ENCODE data around the gene TBX3. TPM values are rescaled to one million over a fixed set of nuclear protein-coding genes. Genes with fewer than 3 reads are reported as not detected.

The TBX3 gene
- polyA plus RNA-seq, 2 donors = 1.7 to 3.1 TPM

- H3K9me3 ChIP-seq (ENCODE audit: control insufficient read depth in 2 of 2, insufficient read depth in 1 of 2, low read depth in 1 of 2, low read length in 1 of 2) = no peaks in the 10 kb centered on the region
- peaks cover 3% of the 10 kb centered on the region in 2 donors for H3K27me3 ChIP-seq (ENCODE audit: control insufficient read depth in 1 of 2, insufficient read depth in 2 of 2, low read length in 2 of 2)
- no peaks in the 10 kb centered on the region for H3K4me1 ChIP-seq (ENCODE audit: control insufficient read depth in 2 of 2, insufficient read depth in 2 of 2, low read length in 1 of 2)
- peak overlapping the region in 1 of 2 donors; percentile 93 for H3K27ac ChIP-seq (ENCODE audit: low read depth in 2 of 2, low read length in 1 of 2)
- WGBS, 2 donors = 43 to 46% methylated on average over 23 to 25 of the region's 25 CpGs
- no peaks in the 10 kb centered on the region for H3K36me3 ChIP-seq (ENCODE audit: control insufficient read depth in 2 of 2, insufficient read depth in 2 of 2, low read length in 1 of 2)
- peak overlapping the region in 1 of 2 donors; percentile 73 for H3K4me3 ChIP-seq (ENCODE audit: low read depth in 1 of 2, low read length in 2 of 2)
Measured at GRCh38 chr12:114685320-114685781, 1.4 kb upstream of the TBX3 start.

- Histone ChIP-seq H3K27ac (ENCODE audit: low read depth in 2 of 2, low read length in 1 of 2) (peak overlapping the region; percentile 91 to 93), H3K4me1 (ENCODE audit: control insufficient read depth in 2 of 2, insufficient read depth in 2 of 2, low read length in 1 of 2) (no peaks in the 10 kb centered on the region), H3K4me3 (ENCODE audit: low read depth in 1 of 2, low read length in 2 of 2) (peak overlapping the region; percentile 62 to 73), H3K9me3 (ENCODE audit: control insufficient read depth in 2 of 2, insufficient read depth in 1 of 2, low read depth in 1 of 2, low read length in 1 of 2) (no peaks in the 10 kb centered on the region), H3K27me3 (ENCODE audit: control insufficient read depth in 1 of 2, insufficient read depth in 2 of 2, low read length in 2 of 2) (peaks cover 3% of the 10 kb centered on the region in 2 donors), H3K36me3 (ENCODE audit: control insufficient read depth in 2 of 2, insufficient read depth in 2 of 2, low read length in 1 of 2) (no peaks in the 10 kb centered on the region)
- WGBS, 2 donors = 1 to 3% methylated on average over 24 of the region's 24 CpGs
Measured at GRCh38 chr12:114684870-114685273, 897 bp upstream of the TBX3 start.

GRCh38 chr12:114683709-114684097, 272 bp downstream of the TBX3 start:
- Histone ChIP-seq H3K4me3 (ENCODE audit: low read depth in 1 of 2, low read length in 2 of 2) (peak overlapping the region; percentile 62 to 73), H3K27ac (ENCODE audit: low read depth in 2 of 2, low read length in 1 of 2) (peak overlapping the region; percentile 91 to 93), H3K9me3 (ENCODE audit: control insufficient read depth in 2 of 2, insufficient read depth in 1 of 2, low read depth in 1 of 2, low read length in 1 of 2) (no peaks in the 10 kb centered on the region), H3K36me3 (ENCODE audit: control insufficient read depth in 2 of 2, insufficient read depth in 2 of 2, low read length in 1 of 2) (no peaks in the 10 kb centered on the region), H3K27me3 (ENCODE audit: control insufficient read depth in 1 of 2, insufficient read depth in 2 of 2, low read length in 2 of 2) (peaks cover 3% of the 10 kb centered on the region in 2 donors), H3K4me1 (ENCODE audit: control insufficient read depth in 2 of 2, insufficient read depth in 2 of 2, low read length in 1 of 2) (no peaks in the 10 kb centered on the region)
- WGBS, 2 donors = 2% methylated on average over 19 of the region's 19 CpGs

GRCh38 chr12:114682785-114683708, 928 bp downstream of the TBX3 start:
- peak overlapping the region; percentile 91 to 93 for H3K27ac ChIP-seq (ENCODE audit: low read depth in 2 of 2, low read length in 1 of 2)

GRCh38 chr12:114682106-114682784, 1.7 kb downstream of the TBX3 start:
- Histone ChIP-seq H3K27ac (ENCODE audit: low read depth in 2 of 2, low read length in 1 of 2) (peak overlapping the region; percentile 47 to 93), H3K9me3 (ENCODE audit: control insufficient read depth in 2 of 2, insufficient read depth in 1 of 2, low read depth in 1 of 2, low read length in 1 of 2) (no peaks in the 10 kb centered on the region), H3K4me3 (ENCODE audit: low read depth in 1 of 2, low read length in 2 of 2) (peak overlapping the region; percentile 62 to 73), H3K36me3 (ENCODE audit: control insufficient read depth in 2 of 2, insufficient read depth in 2 of 2, low read length in 1 of 2) (no peaks in the 10 kb centered on the region), H3K4me1 (ENCODE audit: control insufficient read depth in 2 of 2, insufficient read depth in 2 of 2, low read length in 1 of 2) (no peaks in the 10 kb centered on the region), H3K27me3 (ENCODE audit: control insufficient read depth in 1 of 2, insufficient read depth in 2 of 2, low read length in 2 of 2) (peaks cover 0 to 3% of the 10 kb centered on the region in 2 donors)
- WGBS, 2 donors = 28 to 39% methylated on average over 10 of the region's 10 CpGs

More at GRCh38 chr12:114682785-114683708, 928 bp downstream of the TBX3 start:
- WGBS, 2 donors = 4 to 6% methylated on average over 56 of the region's 56 CpGs
- Histone ChIP-seq H3K36me3 (ENCODE audit: control insufficient read depth in 2 of 2, insufficient read depth in 2 of 2, low read length in 1 of 2) (no peaks in the 10 kb centered on the region), H3K4me1 (ENCODE audit: control insufficient read depth in 2 of 2, insufficient read depth in 2 of 2, low read length in 1 of 2) (no peaks in the 10 kb centered on the region), H3K9me3 (ENCODE audit: control insufficient read depth in 2 of 2, insufficient read depth in 1 of 2, low read depth in 1 of 2, low read length in 1 of 2) (no peaks in the 10 kb centered on the region), H3K4me3 (ENCODE audit: low read depth in 1 of 2, low read length in 2 of 2) (peak overlapping the region; percentile 62 to 73), H3K27me3 (ENCODE audit: control insufficient read depth in 1 of 2, insufficient read depth in 2 of 2, low read length in 2 of 2) (peaks cover 0 to 3% of the 10 kb centered on the region in 2 donors)

GRCh38 chr12:114681116-114681871, 2.7 kb downstream of the TBX3 start:
- H3K27me3 ChIP-seq (ENCODE audit: control insufficient read depth in 1 of 2, insufficient read depth in 2 of 2, low read length in 2 of 2) = no peaks in the 10 kb centered on the region
- H3K4me1 ChIP-seq (ENCODE audit: control insufficient read depth in 2 of 2, insufficient read depth in 2 of 2, low read length in 1 of 2) = no peaks in the 10 kb centered on the region
- peaks cover 0 to 2% of the 10 kb centered on the region in 2 donors for H3K36me3 ChIP-seq (ENCODE audit: control insufficient read depth in 2 of 2, insufficient read depth in 2 of 2, low read length in 1 of 2)
- peak overlapping the region; percentile 30 to 38 for H3K27ac ChIP-seq (ENCODE audit: low read depth in 2 of 2, low read length in 1 of 2)
- 41 to 51% methylated on average over 17 of the region's 17 CpGs for WGBS, 2 donors
- no peaks in the 10 kb centered on the region for H3K9me3 ChIP-seq (ENCODE audit: control insufficient read depth in 2 of 2, insufficient read depth in 1 of 2, low read depth in 1 of 2, low read length in 1 of 2)
- peak overlapping the region in 1 of 2 donors; percentile 73 for H3K4me3 ChIP-seq (ENCODE audit: low read depth in 1 of 2, low read length in 2 of 2)

GRCh38 chr12:114680604-114681069, 3.3 kb downstream of the TBX3 start:
- Histone ChIP-seq H3K4me3 (ENCODE audit: low read depth in 1 of 2, low read length in 2 of 2) (peak overlapping the region in 1 of 2 donors; percentile 73), H3K27ac (ENCODE audit: low read depth in 2 of 2, low read length in 1 of 2) (no peak overlapping the region), H3K27me3 (ENCODE audit: control insufficient read depth in 1 of 2, insufficient read depth in 2 of 2, low read length in 2 of 2) (no peaks in the 10 kb centered on the region), H3K4me1 (ENCODE audit: control insufficient read depth in 2 of 2, insufficient read depth in 2 of 2, low read length in 1 of 2) (no peaks in the 10 kb centered on the region), H3K9me3 (ENCODE audit: control insufficient read depth in 2 of 2, insufficient read depth in 1 of 2, low read depth in 1 of 2, low read length in 1 of 2) (no peaks in the 10 kb centered on the region), H3K36me3 (ENCODE audit: control insufficient read depth in 2 of 2, insufficient read depth in 2 of 2, low read length in 1 of 2) (peaks cover 0 to 2% of the 10 kb centered on the region in 2 donors)
- 36 to 65% methylated on average over 11 of the region's 11 CpGs for WGBS, 2 donors

GRCh38 chr12:114679942-114680341, 4.0 kb downstream of the TBX3 start:
- Histone ChIP-seq H3K36me3 (ENCODE audit: control insufficient read depth in 2 of 2, insufficient read depth in 2 of 2, low read length in 1 of 2) (peaks cover 0 to 2% of the 10 kb centered on the region in 2 donors), H3K4me3 (ENCODE audit: low read depth in 1 of 2, low read length in 2 of 2) (peak overlapping the region in 1 of 2 donors; percentile 73), H3K27me3 (ENCODE audit: control insufficient read depth in 1 of 2, insufficient read depth in 2 of 2, low read length in 2 of 2) (no peaks in the 10 kb centered on the region), H3K27ac (ENCODE audit: low read depth in 2 of 2, low read length in 1 of 2) (no peak overlapping the region), H3K4me1 (ENCODE audit: control insufficient read depth in 2 of 2, insufficient read depth in 2 of 2, low read length in 1 of 2) (no peaks in the 10 kb centered on the region), H3K9me3 (ENCODE audit: control insufficient read depth in 2 of 2, insufficient read depth in 1 of 2, low read depth in 1 of 2, low read length in 1 of 2) (no peaks in the 10 kb centered on the region)
- 57 to 84% methylated on average over 11 of the region's 11 CpGs for WGBS, 2 donors

- Histone ChIP-seq H3K27ac (ENCODE audit: low read depth in 2 of 2, low read length in 1 of 2) (no peak overlapping the region), H3K36me3 (ENCODE audit: control insufficient read depth in 2 of 2, insufficient read depth in 2 of 2, low read length in 1 of 2) (peaks cover 0 to 3% of the 10 kb centered on the region in 2 donors), H3K9me3 (ENCODE audit: control insufficient read depth in 2 of 2, insufficient read depth in 1 of 2, low read depth in 1 of 2, low read length in 1 of 2) (no peaks in the 10 kb centered on the region), H3K4me3 (ENCODE audit: low read depth in 1 of 2, low read length in 2 of 2) (no peak overlapping the region), H3K4me1 (ENCODE audit: control insufficient read depth in 2 of 2, insufficient read depth in 2 of 2, low read length in 1 of 2) (no peaks in the 10 kb centered on the region), H3K27me3 (ENCODE audit: control insufficient read depth in 1 of 2, insufficient read depth in 2 of 2, low read length in 2 of 2) (no peaks in the 10 kb centered on the region)
- WGBS, 2 donors = 53 to 78% methylated on average over 10 of the region's 10 CpGs
Measured at GRCh38 chr12:114679452-114679875, 4.5 kb downstream of the TBX3 start.

All from esophagus (tissue), 2 donors.